DND-41 (cell line): Measurements from ENCODE around the gene SLC38A8.

ENCODE experiments used
- CTCF ChIP-seq: IDR thresholded peaks from 2 replicates; pipeline ENCODE4 v1.5.1; 2012; ENCODE audit warnings: borderline replicate concordance, low read length, moderate library complexity, mild to moderate bottlenecking; ENCODE audit not compliant: poor library complexity, severe bottlenecking; ENCODE audit errors: extremely low read depth
- EZH2 ChIP-seq: IDR thresholded peaks from 3 replicates; pipeline ENCODE4 v1.6.1; 2012; ENCODE audit warnings: borderline replicate concordance, low read depth, mild to moderate bottlenecking, moderate library complexity, low read length, inconsistent platforms; ENCODE audit not compliant: severe bottlenecking

- TF ChIP-seq CTCF (no peak), EZH2 (no peak)
These were observed 39.5 kb upstream of the SLC38A8 start for GRCh38 chr16:84082110-84082509.
